ENCODE data around the gene IRF2.

Gene IRF2

GRCh38 chr4:184474263-184475095 is at the start of gene IRF2:
Gene IRF2 (minus strand): TSS chr4:184474550. CDS start chr4:184429064, 45,486 bp downstream.
- DNase-seq (ENCODE audit: low read depth in 2 of 2): peak; percentile 83 to 90

DNA sequence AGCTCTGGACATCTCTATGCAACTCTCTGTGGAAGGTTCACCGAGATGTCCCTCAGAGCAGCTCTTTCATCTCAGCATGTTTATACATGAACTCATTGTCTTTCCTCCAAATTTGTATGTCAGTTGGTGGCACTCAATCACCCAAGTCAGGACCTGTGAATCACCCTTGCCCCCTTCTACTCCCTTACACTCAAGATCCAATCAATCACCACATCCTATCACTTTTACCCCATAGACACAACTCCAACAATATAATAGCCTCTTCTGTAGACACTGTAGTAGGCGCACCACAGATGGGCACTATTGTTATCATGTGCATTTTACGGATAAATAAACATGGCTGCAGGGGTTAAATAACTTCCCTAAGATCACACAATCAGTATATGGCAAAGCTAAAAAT is 41.3 kb upstream of the IRF2 start:
- DNase-seq (ENCODE audit: low read depth in 2 of 2): no peak

DNA sequence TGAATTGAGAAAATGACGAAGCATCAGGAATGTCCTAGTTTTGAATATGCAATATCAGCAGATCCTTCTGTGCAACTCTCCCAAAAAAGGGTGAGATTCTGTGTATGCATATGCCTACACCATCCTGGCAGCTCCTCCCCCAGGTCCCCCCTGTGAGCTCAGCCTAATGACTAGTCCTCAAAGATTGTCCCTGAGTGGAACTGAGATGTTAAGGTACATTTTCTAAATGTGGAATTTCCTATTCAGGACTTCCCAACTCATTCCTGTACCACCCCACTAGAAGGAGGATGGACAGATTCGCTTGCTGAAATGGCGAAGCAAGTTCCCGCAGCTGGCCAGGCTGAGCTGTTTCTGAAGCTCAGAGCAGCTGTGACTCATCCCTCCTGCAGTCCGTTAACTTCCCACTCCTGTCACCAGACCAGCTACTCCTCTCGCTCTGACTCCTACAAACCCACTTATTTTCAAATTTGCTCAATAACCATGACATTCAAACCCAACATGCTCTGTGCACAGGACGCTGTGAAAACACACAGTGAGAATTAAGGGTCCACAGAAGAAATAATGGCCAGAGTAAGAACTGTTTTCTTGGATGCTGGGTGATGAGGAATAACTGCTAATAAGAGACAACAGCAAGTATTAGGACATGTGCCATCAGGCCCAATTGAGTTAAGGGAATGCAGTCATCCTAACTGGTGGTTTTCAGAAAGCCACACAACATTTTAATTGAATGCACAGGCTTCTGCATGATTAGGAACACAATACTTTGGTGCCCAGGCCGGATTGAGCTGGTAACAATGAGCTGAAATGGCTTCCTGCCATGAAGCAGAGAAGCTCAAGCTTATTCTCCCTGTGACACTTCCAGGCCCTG is 40.0 kb upstream of the IRF2 start:
- DNase-seq (ENCODE audit: low read depth in 2 of 2): no peak

DNA sequence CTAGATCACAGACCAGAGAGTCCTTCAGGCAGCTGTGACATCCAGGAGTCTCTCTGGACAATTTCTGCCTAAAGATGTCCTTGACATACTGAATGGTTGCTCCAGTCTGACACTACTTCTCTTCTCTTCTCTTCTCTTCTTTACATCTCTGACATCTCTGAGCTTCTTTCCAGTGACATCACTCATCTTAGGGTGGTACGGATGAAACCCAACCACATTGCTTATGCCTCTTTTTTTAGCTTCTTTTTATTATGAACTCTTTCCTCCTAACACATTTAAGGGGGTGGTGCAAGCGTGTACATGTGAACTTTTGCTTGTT is 39.4 kb upstream of the IRF2 start:
- DNase-seq (ENCODE audit: low read depth in 2 of 2): no peak

DNA sequence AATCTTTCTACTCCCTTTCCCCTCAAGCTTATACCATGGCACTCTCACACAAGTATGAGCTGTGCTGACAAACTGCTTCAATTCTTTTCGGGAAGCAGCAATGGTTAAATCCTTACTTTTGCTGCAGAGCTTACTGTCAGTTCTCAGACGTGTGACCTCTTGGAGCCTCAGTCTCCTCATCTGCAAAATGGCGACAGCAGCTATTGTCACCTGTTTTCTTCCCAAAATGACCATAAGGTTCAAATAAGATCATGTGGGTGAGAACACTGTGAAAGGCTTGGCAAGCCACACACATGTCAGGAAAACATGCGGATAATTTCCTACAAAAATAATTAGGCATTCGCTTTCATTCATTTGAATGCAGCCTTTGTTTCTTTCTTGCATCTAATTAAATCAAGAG is 36.8 kb upstream of the IRF2 start:
- no peak for DNase-seq (ENCODE audit: low read depth in 2 of 2)

GRCh38 chr4:184510401-184510800 is 36.1 kb upstream of the IRF2 start:
- DNase-seq (ENCODE audit: low read depth in 2 of 2): no peak

DNA sequence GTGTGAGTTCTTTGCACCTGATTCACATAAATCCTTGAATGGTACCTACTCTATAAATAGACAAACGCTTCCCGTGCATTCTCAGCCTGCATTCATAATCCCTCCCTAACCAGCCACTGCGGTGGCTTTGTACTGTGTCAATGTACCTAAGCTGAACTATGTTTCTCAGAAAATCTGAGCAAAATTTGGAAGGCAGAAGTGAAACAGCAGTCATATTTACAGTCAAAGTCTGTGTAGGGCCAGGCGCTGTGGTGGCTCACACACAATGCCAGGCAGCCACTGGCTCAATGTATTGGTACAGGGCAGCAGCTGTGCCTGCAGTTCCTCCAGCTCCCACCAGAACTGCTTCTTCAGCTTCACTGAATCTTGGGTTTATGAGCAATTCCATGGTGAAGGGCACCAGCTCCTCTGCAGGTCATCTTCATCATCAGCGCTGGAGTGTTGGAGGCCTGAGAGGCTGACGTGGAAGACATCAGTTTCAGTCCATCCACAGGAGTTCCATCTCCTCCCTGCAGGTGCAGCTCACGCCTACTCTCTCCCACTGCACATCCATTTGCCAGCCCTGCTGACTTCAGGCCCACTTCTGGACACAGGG is 32.3 kb upstream of the IRF2 start:
- no peak for DNase-seq (ENCODE audit: low read depth in 2 of 2)

GRCh38 chr4:184504385-184504784 is 30.0 kb upstream of the IRF2 start:
- DNase-seq (ENCODE audit: low read depth in 2 of 2): no peak

DNA sequence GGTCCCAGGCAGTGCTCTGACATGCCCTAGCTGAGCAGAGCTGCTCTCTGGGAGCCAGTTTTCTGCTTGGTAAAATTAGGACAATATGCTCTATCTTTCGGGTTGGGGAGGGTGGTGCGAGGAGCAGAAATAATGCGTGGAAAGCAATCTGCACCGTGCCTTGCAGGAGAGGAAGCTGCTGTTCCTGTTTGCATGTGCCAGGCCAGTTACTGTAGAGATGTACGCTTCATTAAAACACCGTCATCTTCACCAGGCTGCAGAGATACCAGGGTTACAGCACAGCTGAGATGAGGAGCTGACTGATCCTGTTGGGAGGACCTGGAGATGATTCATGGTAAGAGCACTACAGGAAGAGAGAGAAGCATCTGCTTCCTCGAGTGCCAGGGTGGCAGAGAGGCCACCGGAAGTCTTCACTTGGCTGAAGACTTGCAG is 29.5 kb upstream of the IRF2 start:
- DNase-seq (ENCODE audit: low read depth in 2 of 2): no peak

DNA sequence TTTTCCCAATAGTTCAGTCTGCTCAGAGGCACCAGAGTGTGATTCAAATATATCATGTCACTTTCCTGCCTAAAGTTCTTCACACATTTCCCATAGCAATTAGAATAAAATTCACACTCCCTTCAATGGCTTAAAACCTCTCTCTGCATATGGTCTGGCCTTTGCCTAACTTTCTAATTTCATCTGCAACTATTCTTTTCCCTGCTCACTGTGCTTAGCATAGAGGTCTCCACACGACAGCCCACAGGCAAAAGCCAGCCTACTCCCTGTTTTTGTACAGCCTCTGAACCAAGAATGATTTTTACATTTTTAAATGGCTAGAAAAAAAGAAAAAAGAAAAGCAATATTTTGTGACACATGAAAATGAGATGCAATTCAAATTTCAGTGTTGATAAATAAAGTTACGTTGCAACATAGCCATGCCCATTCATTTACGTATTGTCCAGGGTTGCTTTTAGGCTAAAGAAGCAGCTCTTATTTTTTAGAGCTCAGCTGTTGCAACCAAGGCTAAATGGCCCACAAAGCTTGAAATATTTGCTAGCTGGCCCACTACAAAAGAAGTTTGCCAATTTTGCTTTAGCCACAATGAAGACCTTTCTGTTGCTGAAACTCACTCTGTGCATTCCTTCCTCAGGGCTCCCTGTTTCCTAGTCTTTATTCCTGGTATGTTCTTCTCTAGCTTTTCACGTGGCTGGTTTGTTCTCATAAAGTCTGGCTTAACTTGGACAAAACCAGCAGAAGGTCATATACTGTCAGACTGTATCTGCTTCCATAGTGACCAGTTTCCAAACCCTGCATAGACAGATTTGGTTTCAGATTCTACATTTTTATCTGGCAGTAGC is 26.6 kb upstream of the IRF2 start:
- no peak for DNase-seq (ENCODE audit: low read depth in 2 of 2)

DNA sequence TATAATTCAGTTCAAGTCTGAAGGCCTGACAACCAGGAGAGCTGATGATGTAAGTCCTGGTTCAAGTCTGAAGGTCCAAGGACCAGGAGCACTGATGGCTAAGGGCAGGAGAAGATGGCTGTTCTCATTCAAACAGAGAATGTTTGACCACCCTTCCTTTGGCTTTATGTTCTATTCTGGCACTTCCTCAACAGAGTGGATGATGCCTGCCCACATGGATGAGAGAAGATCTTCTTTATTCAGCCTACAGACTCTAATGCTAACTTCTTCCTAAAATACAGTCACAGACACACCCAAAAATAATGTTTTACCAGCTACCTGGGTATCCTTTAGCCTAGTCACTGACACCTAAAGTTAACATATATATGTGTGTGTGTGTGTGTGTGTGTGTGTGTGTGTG is 25.6 kb upstream of the IRF2 start:
- DNase-seq (ENCODE audit: low read depth in 2 of 2): no peak

DNA sequence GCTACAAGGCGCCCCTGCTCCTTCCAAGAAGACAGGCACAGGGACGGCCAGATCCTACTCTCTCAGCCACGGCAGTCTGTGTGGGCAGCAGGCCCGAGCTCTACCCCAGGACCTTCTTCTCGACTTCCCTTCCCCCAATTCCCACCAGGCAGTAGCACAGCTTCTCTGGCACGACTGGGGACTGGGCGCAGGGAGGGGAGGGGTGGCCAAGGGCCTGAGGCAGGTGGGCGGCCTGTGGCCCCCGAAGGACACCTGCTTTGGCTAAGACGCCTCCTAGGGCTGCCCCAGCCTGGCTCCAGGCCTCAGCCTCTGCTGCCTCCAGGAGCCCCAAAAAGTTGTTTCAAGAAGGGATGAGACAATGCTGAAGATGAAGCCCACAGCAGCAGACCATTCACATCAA is 24.2 kb upstream of the IRF2 start:
- no peak for DNase-seq (ENCODE audit: low read depth in 2 of 2)

DNA sequence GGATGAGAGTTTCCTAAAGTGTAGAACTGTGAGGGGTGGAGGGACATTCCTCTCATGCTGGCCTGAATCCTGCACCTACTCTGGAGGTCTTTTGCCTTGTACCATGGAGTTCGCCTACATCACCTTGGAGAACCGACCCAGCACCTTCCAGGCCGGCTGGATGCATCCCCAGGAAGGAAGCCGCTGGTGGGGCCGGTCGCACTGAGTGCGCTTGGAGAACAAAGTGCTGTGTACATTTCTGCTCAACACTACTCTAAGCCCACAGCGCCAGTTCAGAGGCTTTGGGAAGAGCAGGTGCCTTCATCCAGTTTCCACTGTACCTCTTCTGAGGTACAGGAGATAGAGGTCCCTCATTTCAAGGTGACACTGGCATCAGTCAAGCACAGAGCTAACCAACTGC is 15.4 kb upstream of the IRF2 start:
- DNase-seq (ENCODE audit: low read depth in 2 of 2): no peak

GRCh38 chr4:184487503-184487902 is 13.2 kb upstream of the IRF2 start:
- DNase-seq (ENCODE audit: low read depth in 2 of 2): no peak

DNA sequence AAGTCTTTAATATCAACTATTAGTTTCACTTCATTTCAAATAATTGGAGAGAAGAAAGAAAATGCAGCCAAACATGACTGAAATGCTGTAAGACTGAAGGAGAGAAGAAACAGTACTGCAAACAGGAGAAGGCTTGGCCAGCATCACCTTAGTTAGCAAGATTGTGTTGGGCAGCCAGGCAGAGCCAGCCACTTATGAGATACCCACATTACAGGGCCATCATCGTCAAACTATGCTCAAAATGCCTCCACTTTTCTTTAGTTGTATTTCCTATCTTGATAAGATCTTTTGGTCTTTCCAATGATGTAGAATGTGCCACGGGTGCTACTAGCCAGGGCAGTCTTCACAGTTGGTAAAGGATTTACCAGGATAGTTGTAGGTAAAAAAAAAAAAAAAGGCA is 10.9 kb upstream of the IRF2 start:
- DNase-seq (ENCODE audit: low read depth in 2 of 2): no peak

DNA sequence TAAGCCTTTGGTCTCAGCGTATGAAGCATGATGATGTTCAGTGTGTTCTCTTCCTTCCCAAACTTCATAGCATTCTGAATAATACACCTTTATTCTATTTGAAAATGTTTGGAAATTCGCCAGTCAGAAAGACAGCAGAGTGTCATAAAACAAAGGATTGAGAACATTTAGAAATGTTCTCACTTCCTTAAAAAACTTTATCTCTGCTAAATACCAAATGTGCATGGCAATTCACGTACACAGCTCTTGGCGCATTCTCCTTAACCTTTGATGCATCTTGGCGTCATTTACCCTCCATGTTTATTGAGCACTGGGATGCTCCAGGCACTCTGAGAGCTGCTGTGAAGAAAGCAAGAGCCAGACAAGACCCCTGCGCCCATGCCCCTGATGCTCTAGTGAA is 7.2 kb upstream of the IRF2 start:
- DNase-seq (ENCODE audit: low read depth in 2 of 2): no peak

DNA sequence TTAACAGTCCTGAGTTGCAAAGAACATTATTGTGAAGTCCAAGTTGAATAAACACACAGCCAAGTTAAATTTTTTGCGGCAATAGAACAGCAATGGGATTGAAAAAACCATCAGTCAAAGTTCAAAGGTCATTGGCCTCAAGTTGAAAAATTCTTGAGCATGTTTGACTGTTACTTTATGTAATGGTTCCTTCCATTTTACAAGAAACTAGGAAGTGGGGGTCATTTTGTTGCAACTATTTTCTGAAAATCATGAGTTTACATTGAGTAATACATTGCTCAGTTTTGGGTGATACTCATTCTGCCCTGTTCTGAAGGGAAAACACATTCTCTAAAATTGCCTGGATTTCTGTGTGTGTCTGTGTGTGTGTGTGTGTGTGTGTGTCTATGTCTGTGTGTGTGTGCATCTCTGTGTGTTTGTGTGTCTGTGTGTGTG is 5.2 kb upstream of the IRF2 start:
- no peak for DNase-seq (ENCODE audit: low read depth in 2 of 2)

GRCh38 chr4:184477201-184477999 is 3.0 kb upstream of the IRF2 start:
- DNase-seq (ENCODE audit: low read depth in 2 of 2): no peak

DNA sequence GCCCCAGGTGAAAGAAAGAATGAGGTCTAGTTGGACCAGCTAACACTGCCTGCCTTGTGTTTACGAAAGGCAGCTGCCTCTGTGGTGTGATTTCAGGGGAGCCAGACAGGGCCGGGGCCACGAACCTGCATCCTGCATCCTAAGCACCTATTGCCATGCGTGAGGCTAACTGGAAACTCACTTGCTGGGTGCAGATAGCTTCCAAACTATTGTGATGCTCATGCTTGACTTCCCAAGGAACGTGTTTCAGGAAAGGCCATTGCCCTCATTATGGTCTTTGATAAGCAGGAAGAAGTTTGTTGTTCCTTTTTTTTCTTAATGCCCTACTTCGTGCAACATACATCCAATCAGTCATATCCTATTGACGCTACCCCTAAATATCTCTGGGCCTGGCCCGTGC is 2.3 kb upstream of the IRF2 start:
- DNase-seq (ENCODE audit: low read depth in 2 of 2): no peak

DNA sequence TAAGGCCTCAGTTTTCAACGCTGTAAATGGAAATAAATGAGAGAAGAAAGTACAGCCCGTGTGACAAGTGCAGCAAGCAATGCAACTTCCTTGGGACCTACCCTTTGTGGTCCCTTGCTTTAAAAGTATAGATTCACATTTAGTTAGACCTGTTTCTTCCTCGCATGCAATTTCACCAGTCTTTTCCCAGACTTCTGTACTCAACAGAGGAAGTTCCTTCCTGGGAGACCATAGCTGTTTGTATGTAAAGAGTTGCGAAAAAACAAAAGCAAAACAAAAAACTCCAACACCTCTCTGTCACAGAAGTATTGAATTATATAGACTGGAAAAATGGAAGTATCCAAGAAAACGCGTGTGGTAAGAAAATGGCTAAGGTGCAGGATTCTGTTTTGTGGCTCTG is 1.1 kb upstream of the IRF2 start:
- DNase-seq (ENCODE audit: low read depth in 2 of 2): no peak

DNA sequence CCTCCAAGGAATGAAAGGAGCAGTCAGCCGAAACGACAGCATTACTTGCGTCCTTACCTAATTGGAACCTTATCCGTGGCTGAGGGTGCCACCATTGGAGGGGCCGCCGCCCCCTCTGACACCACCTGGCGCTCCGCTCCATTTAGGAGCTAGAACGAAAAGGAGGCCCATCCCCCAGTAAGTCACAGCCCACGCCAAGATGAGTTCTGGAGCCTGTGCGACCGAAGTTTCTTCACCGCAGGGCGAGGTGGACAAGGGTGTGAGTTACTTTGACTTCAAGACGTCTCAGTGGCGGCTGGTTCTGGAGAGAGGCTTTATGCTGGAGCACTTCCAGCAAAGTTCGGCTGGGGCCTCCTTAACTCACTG is 729 bp upstream of the IRF2 start:
- peak in 1 of 2 donors; percentile 35 for DNase-seq (ENCODE audit: low read depth in 2 of 2)

Data from stimulated activated CD4-positive, alpha-beta T cell treated with anti-CD3 and anti-CD28 coated beads, Interleukin-1b, Interleukin-23, amount 100 ng/mL, for 1 hour (primary cell).